Hematopoietic multipotent progenitor cell treated with erythropoietin and hydrocortisone succinate and interleukin-3 and kit ligand, for 15 days (in vitro differentiated cells): ENCODE data around the gene TRPC5OS.

Source experiments
- DNase-seq: peaks from one replicate; pipeline ENCODE4 v3.0.0-alpha.2; 2015; ENCODE audit warnings: low spot score

The TRPC5OS gene

DNA sequence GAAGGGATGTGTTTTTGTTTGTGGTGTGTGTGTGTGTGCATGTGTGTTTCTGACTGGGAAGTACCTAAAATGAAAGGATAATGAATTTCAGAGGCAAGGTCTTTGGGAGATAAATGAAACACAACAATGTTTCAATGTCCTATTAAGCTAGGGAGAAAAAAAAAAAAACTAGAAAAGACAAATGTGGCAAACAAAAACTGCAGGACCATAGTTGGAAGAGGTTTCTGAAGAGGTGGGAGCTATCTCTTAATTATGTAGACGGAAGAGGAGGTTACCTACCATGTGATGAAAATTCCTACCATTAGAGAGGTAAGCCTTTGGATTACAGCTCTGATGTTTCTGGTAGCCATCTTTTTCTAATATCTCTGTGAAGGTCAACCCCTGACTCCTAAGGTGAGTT is at the start of gene TRPC5OS:
Gene TRPC5OS (plus strand): TSS at position 301 of the 400 bp plus-strand sequence. CDS start 25,669 bp downstream, outside the sequence.
- DNase-seq: no peak

DNA sequence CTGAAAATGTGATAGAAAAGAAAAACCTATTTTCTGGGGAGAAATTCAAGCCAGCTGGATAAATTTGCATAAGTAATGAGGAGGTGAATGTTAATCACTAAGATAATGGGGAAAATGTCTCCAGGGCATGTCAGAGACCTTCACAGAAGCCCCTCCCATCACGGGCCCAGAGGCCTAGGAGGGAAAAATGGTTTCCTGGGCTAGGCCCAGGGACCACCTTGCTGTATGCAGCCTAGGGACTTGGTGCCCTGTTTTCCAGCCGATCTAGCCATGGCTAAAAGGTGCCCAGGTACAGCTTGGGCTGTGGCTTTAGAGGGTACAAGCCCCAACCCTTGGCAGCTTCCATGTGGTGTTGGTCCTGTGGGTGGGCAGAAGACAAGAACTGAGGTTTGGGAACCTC is 46.6 kb upstream of the TRPC5OS start:
- DNase-seq: no peak

DNA sequence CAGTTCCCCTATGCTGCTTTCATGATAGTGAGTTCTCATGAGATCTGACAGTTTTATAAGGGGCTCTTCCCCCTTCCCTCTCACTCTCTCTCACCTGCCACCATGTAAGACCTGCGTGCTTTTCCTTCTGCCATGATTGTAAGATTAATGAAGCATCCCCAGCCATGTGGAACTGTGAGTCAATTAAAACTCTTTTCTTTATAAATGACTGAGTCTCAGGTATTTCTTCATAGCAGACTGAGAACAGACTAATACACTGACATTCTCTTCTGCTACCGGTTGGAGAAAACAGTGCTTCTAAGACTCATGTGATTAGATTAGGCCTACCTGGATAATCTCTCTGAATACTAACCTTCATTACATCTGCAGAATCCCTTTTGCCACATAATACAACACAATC is 45.4 kb upstream of the TRPC5OS start:
- DNase-seq: no peak

DNA sequence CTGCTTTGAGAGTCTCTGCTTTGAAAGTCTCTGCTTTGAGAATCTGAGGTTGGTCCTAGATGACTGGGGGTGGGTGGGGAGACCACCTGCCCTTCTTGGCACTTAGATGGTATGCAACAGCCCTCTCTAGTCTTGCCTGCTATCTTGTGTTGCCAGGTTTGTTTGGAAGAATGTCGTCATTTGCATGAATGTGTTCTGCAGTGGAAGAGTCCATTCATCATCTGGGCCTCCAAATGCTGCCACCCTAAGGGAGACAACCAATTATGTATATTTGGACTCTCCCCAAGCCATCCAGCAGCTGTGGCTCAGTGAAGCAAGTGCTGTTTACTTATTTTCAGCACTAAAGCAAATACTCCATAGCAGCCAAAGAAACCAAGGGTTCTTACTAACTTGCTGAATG is 44.6 kb upstream of the TRPC5OS start:
- DNase-seq: no peak

DNA sequence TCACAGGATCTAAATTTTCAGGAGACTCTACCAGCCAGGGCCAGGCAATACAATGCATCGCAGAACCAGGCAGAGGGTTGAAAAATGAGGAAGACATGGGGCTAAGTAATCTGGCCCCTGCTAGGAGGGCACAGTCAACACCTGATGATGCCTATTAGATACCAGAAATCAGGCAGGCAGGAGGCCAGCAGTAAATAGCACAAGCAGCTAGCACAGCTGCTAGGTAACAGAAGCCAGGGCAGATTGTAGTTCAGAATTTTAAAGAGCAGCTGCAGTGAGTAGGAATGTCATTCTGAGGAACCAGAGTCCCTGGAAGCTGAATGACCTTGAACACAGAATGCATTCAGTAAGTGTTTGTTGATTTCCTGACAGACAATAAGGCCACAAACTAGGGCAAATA is 38.8 kb upstream of the TRPC5OS start:
- no peak for DNase-seq

DNA sequence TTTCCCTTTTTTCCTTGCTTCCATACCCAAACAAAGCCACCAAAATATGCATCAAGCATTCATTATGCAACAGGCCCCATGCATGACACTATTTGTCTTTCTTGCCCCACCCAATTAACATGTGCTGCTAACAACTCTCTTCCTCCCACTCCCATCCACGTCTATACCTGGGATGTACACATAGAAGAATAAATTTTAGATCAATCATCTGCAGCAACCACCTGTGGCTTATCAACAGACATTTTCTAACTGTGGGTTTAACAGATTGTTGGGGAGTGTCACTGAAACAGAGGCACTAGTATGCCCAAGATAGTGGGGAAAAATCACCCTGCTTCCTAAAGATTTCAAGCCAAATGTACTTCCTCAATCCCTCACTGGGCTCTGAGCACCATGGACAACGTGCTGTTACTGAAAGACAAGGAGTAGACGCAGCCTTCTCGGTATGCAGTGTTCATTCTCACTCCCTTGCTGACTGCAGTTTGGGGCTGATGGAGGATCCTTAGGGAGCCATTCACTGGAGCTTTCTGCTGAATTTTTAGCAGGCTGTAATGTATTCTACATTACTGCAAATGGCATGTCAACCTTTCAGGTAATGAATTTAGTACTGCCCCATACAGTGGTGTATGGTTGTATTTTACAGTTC is 28.4 kb upstream of the TRPC5OS start:
- DNase-seq: no peak

DNA sequence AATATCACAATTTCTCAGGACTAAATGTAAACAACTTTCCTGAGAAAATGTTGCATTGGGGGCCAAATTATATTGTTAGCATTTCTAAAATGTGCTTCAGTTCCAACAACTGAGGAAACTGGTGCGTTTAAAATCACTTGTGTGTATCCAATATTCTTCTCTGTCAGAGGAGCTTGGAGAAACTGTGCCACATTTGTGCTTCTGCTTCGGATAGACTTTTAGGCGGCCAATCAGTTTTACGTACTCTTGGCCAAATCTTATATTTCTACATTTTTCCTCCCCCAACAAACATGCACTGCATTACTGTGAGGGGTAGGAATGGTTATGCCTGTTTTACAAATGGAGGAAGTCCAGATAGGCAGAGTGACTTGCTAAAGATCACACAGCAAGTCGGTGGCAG is 27.4 kb upstream of the TRPC5OS start:
- DNase-seq: no peak

DNA sequence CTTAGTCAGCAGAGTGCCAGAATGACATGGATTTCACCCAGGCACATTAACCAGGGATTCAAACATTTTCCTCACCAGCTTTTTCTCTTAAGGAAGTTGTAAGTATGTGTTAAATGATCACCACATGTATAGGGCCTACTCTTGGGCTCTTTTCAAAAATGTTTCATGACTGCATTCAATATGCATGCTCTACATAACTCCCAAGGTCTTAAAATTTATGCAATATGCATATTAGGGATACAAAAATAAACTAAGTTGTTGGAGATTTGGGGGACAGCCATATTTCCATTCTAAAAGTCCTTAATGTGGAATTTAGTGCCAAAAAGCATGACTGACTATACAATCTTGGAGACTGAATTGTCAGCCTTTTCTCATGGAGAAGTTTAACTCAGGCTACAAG is 25.0 kb upstream of the TRPC5OS start:
- DNase-seq: no peak

DNA sequence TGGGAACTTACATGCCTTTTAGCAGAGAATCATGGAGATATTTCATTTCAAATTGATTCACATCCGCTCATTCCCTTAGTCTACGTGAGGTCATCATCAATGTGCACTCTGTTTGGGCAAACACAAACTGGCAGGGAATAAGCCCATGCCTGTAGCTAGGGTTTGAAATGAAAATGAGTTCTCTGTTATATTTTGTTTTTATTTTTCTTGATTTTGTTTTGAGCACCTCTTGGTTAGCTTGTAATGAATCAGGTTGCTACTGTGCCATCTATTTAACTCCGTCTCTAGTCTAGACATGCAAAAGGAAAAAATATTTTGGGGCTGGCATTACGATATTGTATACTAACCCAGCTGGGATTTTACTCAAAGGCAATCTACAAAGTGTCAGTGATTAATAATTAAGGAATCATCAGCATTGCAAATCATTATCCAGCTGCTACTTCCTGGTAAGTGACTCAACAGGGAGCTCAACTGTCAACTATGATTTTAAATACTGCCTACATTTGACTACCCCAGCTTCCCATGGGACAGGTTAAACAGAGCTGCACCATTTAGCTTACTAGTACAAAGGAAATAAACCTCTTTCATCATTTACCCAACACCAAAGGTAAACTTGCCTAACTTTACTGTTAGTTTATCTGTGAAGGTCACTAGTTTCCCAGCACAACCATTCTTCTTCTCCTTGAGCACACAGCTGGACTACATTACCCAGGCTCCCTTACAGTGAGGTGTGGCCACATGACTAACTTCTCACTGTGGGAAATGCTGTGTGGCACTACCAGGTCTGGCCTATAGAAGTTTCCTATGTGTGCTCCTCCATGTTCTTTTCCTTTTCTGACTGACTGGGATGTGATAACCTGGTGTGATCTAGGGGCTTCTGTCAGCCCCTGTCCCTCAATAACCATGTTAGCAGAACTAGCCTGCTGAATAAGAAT is 21.2 kb upstream of the TRPC5OS start:
- no peak for DNase-seq

DNA sequence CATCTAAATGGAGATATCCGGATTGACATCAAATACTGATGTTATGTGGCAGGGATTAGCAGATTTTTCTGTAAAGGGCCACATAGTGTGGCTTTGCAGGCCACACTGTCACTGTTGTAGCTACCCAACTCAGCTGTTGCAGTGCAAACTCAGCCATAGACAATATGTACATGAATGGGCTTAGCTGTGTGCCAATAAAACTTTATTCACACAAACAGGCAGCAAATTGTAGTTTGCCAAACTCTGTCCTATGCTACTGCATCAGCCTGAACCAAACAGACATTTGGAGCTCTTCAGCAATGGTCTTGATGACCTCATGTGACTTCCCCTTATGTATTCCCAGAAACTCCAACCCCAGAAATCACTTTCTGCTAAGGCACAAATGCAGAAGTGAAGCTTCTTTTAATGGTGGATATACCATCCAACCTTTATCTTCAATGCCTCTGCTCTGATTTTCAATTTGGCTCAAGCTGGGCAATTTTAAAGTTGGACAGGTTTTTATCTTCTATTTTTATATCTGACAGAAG is 18.4 kb upstream of the TRPC5OS start:
- DNase-seq: no peak

DNA sequence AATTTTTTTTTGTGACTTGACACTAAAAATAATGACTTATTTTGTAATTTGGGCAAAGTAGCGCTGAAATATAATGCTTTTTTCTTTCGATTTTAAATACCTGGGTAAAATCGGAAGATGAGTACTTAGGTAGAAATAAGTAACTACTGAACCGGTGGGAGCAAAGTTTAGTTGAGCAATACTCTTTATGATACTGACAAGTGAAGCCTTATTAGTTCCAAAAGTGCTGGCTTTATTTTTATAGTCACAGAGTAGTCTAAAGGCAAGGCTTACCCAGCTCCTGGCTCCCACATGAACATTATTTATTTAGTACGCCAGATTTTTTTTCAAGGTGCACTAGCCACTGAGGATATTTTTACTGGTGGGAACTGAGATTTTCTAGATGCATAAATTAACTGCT is 14.4 kb upstream of the TRPC5OS start:
- DNase-seq: no peak

DNA sequence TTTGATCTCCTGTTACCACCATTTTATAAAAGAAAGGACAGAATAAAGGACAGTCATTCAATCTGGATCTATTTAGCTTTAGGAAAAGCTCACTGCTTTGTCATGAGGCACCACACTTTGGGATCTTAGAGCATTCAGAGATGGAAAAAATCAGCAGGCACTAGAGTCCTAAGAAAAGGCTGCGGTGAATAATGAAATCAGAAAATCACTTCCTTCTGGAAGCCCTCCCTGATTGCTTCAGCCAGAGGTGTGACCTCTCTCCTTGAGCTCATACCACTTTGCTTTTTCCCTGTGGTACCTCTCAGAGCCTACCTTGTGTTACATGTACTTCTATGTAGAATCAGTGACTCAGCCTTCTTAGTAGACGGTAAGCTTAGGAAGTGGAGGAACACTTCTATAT is 8.7 kb upstream of the TRPC5OS start:
- DNase-seq: no peak

DNA sequence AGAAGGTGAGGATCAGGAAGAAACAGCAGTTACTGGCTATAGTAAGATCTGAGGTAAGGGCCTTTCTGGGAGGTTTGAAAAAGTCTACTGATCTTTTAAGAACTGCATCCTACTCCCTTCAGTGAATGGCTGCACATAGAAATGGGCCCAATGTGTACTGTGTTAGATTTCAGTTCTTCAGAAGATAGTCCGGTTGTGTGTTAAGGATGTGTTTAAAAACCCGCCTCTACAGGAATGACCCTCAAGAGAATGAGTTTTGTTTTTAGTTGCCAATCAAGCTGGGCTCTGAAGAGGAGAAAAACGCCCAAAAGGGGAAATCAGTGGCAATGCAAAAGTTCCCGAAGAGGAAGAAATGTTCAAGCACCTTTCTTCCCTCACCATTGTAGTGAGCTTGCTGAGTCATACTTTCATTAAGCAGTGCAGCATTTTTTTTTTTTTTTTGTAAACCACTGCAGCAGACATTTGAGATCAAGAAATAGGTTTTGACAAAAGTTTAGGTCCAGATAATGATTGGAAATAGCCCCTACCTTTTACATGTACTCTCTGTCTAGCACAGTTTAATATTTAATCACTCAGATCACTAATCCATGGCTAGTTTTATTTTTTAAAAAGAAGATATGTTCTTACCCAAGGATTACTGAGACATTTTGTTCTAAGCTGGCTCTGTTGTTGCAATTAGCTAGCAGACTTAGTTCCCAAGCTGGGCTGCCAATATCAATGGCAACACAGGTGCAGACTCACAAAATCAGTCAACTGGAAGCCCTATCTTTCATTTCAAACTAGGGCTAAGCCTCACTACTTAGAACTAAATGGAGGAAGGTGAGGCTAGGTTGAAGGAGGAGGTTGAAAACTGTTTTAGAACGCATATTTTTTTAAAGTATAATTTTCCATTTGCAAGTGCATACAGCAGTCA is 7.0 kb upstream of the TRPC5OS start:
- DNase-seq: no peak

DNA sequence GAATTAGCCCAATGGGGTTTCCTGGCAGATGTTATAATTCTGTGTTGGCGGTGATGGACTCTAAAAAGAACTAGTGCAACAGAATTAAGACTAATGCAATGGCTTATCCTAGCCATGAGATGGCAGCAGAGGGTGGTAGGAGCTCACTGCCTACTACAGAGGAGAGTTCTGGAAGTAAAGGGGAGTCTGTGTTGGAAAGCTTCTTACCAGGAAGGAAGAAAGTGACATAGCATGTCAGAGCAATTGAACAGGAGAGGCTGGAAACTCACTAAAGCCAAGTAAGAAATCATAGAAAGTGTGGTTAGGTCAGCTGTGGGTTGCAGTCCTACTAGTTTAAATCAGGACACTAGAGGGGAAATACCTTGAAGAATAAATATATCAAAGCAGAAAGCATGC is 6.3 kb upstream of the TRPC5OS start:
- DNase-seq: no peak

DNA sequence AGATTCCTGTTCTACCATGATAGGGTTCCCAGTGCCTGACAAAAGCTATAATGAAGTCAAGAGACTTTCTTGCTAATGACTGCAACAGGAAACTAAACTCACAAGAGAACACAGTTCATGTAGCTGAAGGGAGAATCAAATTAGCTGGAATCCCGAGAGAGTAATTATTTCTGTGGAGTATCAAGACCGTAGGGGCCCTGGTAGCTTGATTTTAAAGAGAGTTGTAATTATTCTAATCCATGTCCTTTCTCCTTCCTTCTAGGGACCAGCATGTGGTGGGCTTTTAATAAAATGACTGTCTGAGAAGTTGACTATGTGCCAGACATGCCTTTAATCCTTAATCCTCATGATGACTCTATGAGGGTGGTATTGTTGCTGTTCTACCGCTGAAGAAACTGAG is 1.7 kb upstream of the TRPC5OS start:
- no peak for DNase-seq

DNA sequence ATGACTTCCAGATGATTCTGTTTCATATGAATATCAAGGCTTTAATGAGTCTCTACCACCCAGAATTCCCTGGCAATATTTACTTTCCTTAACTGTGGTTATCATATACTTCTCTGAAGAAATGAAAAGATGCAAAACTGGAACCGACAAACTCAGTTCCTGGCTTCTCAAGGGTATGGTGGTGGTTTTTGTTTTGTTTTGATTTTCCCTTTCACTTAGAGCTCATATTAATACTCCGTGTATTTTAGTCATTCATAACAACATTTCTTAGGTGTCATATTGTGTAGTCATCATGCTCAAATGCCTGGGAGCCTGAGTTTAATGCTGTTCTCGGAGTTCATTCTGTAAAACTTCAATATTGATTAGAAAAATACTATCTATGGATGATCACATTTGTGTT is 665 bp downstream of the TRPC5OS start:
- DNase-seq: no peak

DNA sequence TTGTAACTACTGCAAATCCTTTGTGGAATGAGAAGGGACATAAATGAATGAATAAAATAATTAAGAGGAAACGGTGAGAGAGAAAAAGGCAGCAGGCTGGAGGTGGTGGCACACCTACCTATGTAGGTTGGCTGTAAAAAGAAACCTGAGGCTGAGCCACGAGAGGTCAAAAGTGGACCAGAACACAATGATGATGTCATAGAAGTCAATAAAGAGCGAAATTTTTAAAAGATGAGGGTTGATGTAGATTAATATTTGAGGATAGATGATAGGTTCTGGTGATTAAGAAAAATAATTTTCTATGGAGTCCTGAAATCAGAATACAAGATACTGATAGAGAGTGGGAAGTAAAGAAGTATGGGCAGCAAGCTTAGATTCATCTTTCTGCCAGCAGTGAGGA is 1.7 kb downstream of the TRPC5OS start:
- DNase-seq: no peak

DNA sequence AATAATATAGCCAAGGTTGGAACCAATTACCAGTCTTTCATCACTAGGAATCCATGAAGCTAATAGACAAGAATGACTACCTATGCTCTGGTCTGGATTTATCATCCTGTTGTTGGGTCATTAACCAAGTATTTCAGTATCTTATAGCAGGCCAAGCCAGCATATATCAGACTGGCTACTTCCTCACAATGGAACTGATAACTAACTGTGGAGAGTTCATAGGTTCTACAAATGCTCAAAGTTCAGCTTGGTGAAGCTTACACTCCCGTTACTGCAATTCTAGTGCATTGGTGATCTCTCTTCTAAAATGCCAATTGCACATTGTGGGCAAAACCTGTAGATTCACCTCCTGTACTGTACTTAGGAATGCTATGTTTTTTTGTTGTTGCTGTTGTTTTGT is 4.8 kb downstream of the TRPC5OS start:
- DNase-seq: no peak

DNA sequence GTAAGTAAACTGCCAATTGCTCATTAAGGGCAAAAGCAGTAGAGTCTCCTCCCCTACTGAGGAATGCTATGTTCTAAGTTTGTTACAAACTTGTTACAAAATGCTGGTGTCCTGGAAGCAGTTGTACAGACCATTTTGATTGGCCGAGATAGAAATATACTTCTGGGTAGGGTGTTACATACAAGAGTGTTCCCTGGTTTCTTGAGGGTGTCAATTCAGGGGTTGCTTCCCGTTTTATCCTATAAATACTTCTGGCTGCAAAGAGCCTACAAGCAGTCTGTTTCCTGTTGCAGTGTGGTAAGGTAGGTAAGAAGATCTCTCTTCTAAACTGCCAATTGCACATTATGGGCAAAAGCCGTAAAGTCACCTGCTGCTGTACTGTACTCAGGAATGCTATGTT is 5.7 kb downstream of the TRPC5OS start:
- DNase-seq: no peak

DNA sequence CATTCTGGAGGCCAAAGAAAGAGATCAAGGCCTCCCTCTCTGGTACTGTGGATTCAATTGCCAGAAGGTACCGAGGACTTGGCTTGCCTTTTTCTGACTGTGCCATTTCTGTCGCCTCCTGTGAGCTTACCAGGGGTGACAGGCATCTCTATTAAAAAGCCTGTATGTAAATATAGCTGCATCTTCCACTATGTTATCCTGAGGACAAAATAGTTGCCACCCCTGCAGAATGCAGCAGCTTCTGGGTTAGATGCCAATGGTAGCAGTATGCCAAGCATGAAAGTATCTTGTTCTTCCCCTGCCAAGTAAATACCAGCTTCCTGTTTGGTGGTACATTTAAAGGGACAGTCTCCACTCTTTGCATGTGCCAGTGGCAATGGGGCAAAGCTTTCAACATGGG is 10.7 kb downstream of the TRPC5OS start:
- no peak for DNase-seq

DNA sequence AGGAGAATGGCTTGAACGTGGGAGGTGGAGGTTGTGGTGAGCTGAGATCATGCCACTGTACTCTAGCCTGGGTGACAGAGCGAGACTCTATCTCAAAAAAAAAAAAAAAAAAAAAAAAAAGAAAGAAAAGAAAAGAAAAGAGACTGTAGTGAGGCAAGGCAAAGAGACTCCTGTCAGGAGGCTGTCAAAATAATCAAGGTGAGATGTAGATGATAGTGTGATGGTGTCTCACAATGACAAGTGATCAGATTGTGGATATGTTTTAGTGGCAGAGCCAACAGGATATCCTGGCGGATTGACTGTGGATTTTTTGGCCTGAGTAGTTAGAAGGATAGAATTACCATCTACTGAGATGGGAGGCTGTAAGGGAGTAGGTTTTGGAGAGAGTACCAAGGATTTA is 12.6 kb downstream of the TRPC5OS start:
- DNase-seq: no peak

DNA sequence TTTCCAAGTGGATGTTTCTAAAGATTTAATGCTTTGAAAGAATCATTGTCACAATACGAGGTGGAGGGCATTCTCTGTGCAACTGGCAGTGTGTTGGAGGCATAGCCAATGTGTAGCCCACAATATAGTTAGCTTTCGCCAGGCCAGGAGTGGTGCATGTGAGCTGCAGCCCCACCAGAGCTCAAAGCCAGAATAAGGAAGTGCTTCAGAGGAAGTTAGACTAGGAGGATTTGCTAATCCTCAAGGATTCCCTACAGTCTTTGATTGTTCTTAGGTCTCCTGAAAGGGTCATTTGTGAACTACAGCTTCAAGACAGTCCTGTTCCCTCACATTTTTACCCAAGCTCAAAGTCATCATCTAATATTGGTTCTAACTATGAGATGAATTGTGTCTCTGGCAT is 16.4 kb downstream of the TRPC5OS start:
- DNase-seq: no peak
